GM23338 (cell line): ENCODE results near the gene HES4. TPM values are rescaled to one million over a fixed set of nuclear protein-coding genes. Genes with fewer than 3 reads are reported as not detected.

Source experiments
- ATAC-seq: fragments of 200-7000 bp; cut with Tn5 transposase; 3 replicates; pipeline ENCODE4 v1.9.1; 2020
- DNase-seq: peaks from one replicate; pipeline ENCODE4 v3.0.0-alpha.2; 2015; ENCODE audit warnings: low spot score
- H2AFZ ChIP-seq: fragments of 200-600 bp; sonication (generic); 2 replicates; pipeline ENCODE4 v1.8.0; 2016; ENCODE audit warnings: antibody characterized with exemption, mild to moderate bottlenecking, moderate library complexity
- H3F3A ChIP-seq: fragments of 200-600 bp; sonication (generic); replicated peaks from 2 replicates; pipeline ENCODE4 v1.8.0; 2017; ENCODE audit warnings: antibody characterized with exemption, mixed run types, low read depth
- H3K27ac ChIP-seq: fragments of 200-600 bp; sonication (generic); 2 replicates; pipeline ENCODE4 v1.6.1; 2016; ENCODE audit warnings: low read depth
- H3K27me3 ChIP-seq: fragments of 200-600 bp; sonication (generic); 2 replicates; pipeline ENCODE4 v1.8.0; 2016; ENCODE audit warnings: mild to moderate bottlenecking, mixed run types, moderate library complexity; ENCODE audit not compliant: insufficient read depth
- H3K36me3 ChIP-seq: fragments of 200-600 bp; sonication (generic); 2 replicates; pipeline ENCODE4 v1.8.0; 2016; ENCODE audit warnings: mild to moderate bottlenecking; ENCODE audit not compliant: insufficient read depth
- H3K4me1 ChIP-seq: fragments of 200-600 bp; sonication (generic); 2 replicates; pipeline ENCODE4 v1.8.0; 2016; ENCODE audit warnings: mild to moderate bottlenecking, moderate library complexity; ENCODE audit not compliant: insufficient read depth
- H3K4me2 ChIP-seq: fragments of 200-600 bp; sonication (generic); 2 replicates; pipeline ENCODE4 v1.7.1; 2017; ENCODE audit warnings: mixed run types
- H3K4me3 ChIP-seq: fragments of 200-600 bp; sonication (generic); 2 replicates; pipeline ENCODE4 v1.6.1; 2016; ENCODE audit warnings: mixed run types
- H3K79me2 ChIP-seq: fragments of 200-600 bp; sonication (generic); replicated peaks from 2 replicates; pipeline ENCODE4 v1.8.0; 2017; ENCODE audit warnings: mild to moderate bottlenecking; ENCODE audit not compliant: insufficient read depth
- H3K9me2 ChIP-seq: fragments of 200-600 bp; sonication (generic); 2 replicates; pipeline ENCODE4 v1.8.0; 2017; ENCODE audit not compliant: insufficient read depth
- H4K20me1 ChIP-seq: fragments of 200-600 bp; sonication (generic); replicated peaks from 2 replicates; pipeline ENCODE4 v1.8.0; 2017; ENCODE audit warnings: mild to moderate bottlenecking; ENCODE audit not compliant: insufficient read depth
- H3K27ac Mint-ChIP-seq: 2 replicates; pipeline ENCODE4 v1.8.0; 2020; ENCODE audit warnings: inconsistent platforms, mild to moderate bottlenecking, moderate library complexity, mixed read lengths
- H3K27me3 Mint-ChIP-seq: 3 replicates; pipeline ENCODE4 v1.8.0; 2022; ENCODE audit warnings: low read depth, mild to moderate bottlenecking, moderate library complexity, mixed read lengths, inconsistent platforms; ENCODE audit not compliant: insufficient read depth, poor library complexity
- H3K36me3 Mint-ChIP-seq: 3 replicates; pipeline ENCODE4 v1.8.0; 2021; ENCODE audit warnings: low read depth, mild to moderate bottlenecking, inconsistent platforms, moderate library complexity, mixed read lengths
- H3K4me1 Mint-ChIP-seq: 3 replicates; pipeline ENCODE4 v1.8.0; 2020; ENCODE audit warnings: mild to moderate bottlenecking, inconsistent platforms, mixed read lengths
- H3K4me3 Mint-ChIP-seq: 3 replicates; pipeline ENCODE4 v1.8.0; 2021; ENCODE audit warnings: moderate library complexity, mild to moderate bottlenecking, inconsistent platforms, mixed read lengths
- H3K9me3 Mint-ChIP-seq: 3 replicates; pipeline ENCODE4 v1.8.0; 2020; ENCODE audit warnings: moderate library complexity, mild to moderate bottlenecking, inconsistent platforms, mixed read lengths
- CREB1 ChIP-seq: fragments of 250-450 bp; sonication (Bioruptor Pico); IDR thresholded peaks from 2 replicates; pipeline ENCODE4 v1.5.0; 2020; ENCODE audit warnings: low read depth, mild to moderate bottlenecking, moderate library complexity
- JUNB ChIP-seq: IDR thresholded peaks from one replicate; pipeline ENCODE4 v1.6.1; 2016; ENCODE audit warnings: antibody characterized with exemption; ENCODE audit not compliant: unreplicated experiment
- NANOG ChIP-seq: IDR thresholded peaks from 2 replicates; pipeline ENCODE4 v1.6.1; 2016; ENCODE audit warnings: antibody characterized with exemption, borderline replicate concordance
- STAT1 ChIP-seq: IDR thresholded peaks from one replicate; pipeline ENCODE4 v1.6.1; 2016; ENCODE audit warnings: antibody characterized with exemption; ENCODE audit not compliant: unreplicated experiment
- ZNF462 ChIP-seq: fragments of 250-450 bp; sonication (Bioruptor Pico); IDR thresholded peaks from 2 replicates; pipeline ENCODE4 v1.5.0; 2020; ENCODE audit warnings: mild to moderate bottlenecking, moderate library complexity
- polyA plus RNA-seq: library from polyadenylated mRNA; unstranded; fragments of >200 nt; fragmentation: Nextera tagmentation; extraction: Ambion mirVana; gene quantifications from 2 replicates; pipeline ENCODE4 v1.2.1, GENCODE V29; 2016
- total RNA-seq: library from RNA; depleted of rRNA; stranded (reverse); fragments of >200 nt; shearing (Covaris generic); gene quantifications from 2 replicates; pipeline ENCODE4 v1.2.3, GENCODE V29; 2014
- TF ChIP-seq, protein P1 (sequence below), 2 experiments: fragments of 200-600 bp in 1 of 2; sonication (generic) in 1 of 2; conservative IDR thresholded peaks; 2 replicates each; pipeline versions ENCODE4 v1.5.1 to v1.6.1; 2016 to 2017; ENCODE audit warnings: antibody characterized with exemption in 2 of 2, low read depth in 2 of 2, mild to moderate bottlenecking in 2 of 2, moderate library complexity in 1 of 2

HES4 gene
- total and polyA plus RNA-seq, 2 experiments from 2014 or later = 2.3 to 6.7 TPM

DNA sequence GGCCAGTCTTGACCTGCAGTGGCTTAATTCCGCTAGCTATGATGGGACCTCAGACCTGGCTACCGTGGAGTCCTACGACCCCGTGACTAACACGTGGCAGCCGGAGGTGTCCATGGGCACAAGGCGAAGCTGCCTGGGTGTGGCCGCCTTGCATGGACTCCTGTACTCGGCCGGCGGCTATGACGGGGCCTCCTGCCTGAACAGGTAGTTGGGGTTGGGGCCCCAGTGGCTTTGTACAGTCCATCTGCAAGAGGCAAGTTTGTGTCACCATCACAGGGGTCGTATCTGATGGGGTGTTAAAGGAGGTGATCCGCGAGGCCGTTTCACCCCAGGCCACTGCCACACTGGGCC is 36.6 kb downstream of the HES4 start:
- no peaks in the 10 kb centered on the region for H3K36me3 ChIP-seq
- no peak for ATAC-seq
- no peak overlapping the region for H3K4me3 ChIP-seq
- H3K79me2 ChIP-seq = peaks cover 7% of the 10 kb centered on the region
- H3K27ac ChIP-seq = no peak overlapping the region
- Mint-ChIP-seq H3K4me3 (no peak overlapping the region), H3K27ac (no peak overlapping the region), H3K4me1 (peaks cover 3% of the 10 kb centered on the region; the same call in 2 of the 3 replicates), H3K9me3 (no peaks in the 10 kb centered on the region), H3K27me3 (peaks cover 40% of the 10 kb centered on the region), H3K36me3 (peaks cover 6% of the 10 kb centered on the region; the same call in 2 of the 3 replicates)
- H3K27me3 ChIP-seq = peaks cover 31% of the 10 kb centered on the region
- H2AFZ ChIP-seq = no peak overlapping the region
- peaks cover 2% of the 10 kb centered on the region; the same call in 1 of the 2 replicates for H4K20me1 ChIP-seq
- no peaks in the 10 kb centered on the region for H3K9me2 ChIP-seq
- H3K4me1 ChIP-seq = no peaks in the 10 kb centered on the region; the same call in 1 of the 2 replicates
- DNase-seq = no peak
- no peaks in the 10 kb centered on the region for H3F3A ChIP-seq
- TF ChIP-seq CREB1 (CRISPR knock-in tag) (no peak), JUNB (no peak), NANOG (no peak), ZNF462 (CRISPR knock-in tag) (no peak), STAT1 (no peak)
- TF ChIP-seq, protein P1, sequence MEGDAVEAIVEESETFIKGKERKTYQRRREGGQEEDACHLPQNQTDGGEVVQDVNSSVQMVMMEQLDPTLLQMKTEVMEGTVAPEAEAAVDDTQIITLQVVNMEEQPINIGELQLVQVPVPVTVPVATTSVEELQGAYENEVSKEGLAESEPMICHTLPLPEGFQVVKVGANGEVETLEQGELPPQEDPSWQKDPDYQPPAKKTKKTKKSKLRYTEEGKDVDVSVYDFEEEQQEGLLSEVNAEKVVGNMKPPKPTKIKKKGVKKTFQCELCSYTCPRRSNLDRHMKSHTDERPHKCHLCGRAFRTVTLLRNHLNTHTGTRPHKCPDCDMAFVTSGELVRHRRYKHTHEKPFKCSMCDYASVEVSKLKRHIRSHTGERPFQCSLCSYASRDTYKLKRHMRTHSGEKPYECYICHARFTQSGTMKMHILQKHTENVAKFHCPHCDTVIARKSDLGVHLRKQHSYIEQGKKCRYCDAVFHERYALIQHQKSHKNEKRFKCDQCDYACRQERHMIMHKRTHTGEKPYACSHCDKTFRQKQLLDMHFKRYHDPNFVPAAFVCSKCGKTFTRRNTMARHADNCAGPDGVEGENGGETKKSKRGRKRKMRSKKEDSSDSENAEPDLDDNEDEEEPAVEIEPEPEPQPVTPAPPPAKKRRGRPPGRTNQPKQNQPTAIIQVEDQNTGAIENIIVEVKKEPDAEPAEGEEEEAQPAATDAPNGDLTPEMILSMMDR (conservative IDR thresholded peaks at IDR 0.05; ENCODE audit: low read depth in 2 of 2) = no peak
- no peak overlapping the region for H3K4me2 ChIP-seq
